Posterior vena cava (tissue), 2 donors: ENCODE data around the gene BANF2. TPM values are rescaled to one million over a fixed set of nuclear protein-coding genes. Genes with fewer than 3 reads are reported as not detected.
A peak's percentile ranks its signal among the peaks of the same experiment; 100 is the strongest.

Experiments used
- DNase-seq: peaks from one replicate; pipeline ENCODE4 v3.0.0-alpha.2; 2020; ENCODE audit warnings: low spot score
- intact Hi-C, 2 donors: fragments of 100-400 bp; cut with DNase I; formaldehyde crosslinking; loops; one replicate each; pipeline versions ENCODE4 v1.14.1 to v1.14.2; 2022 to 2023
- total RNA-seq, 2 donors: library from RNA; stranded (reverse); fragmentation: NEBNext Ultra II Directional; extraction: Animal tissue kit (Norgen Biotek cat#: 25700); gene quantifications; one replicate each; pipeline ENCODE4 v1.2.1, GENCODE V29; 2021
- donor health status: DM: yes; HTN: yes; CAD: no.
- donor health status: DM: yes; HTN: yes; CAD: no.

The BANF2 gene
- total RNA-seq, 2 donors from 2014 or later = not detected

DNA sequence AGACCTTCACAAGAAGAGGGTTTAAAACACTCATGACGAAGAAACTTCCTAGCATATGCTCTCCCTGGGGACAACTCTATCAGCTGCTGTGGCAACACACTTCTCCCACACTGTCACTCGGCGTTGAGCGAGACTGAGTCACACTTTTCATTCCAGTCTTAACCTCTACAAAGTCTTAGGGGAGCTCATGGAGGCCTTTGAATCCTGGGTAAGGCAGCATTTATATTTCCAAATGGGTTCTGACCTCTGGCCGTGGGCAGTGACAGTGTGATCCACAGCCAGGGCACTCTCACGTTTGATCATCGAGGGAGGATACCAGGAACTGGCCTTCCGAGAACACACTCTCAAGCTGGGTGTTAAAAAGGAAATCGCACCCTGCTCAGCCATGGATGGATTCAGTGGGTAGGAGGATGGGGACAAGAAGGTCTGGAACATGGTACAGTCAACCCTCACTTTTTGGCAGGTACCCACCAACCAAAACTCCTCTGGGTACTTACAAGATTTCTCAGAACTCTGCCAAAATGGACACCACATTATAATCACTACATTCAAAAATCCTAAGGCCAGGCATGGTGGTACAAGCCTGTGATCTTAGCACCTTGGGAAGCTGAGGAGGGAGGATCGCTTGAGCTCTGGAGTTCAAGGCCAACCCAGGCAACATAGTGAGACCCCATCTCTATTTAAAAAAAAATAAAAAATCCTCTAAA is 37.3 kb upstream of the BANF2 start:
- intact Hi-C loops = no loop called here
- peak; percentile 89 for DNase-seq

DNA sequence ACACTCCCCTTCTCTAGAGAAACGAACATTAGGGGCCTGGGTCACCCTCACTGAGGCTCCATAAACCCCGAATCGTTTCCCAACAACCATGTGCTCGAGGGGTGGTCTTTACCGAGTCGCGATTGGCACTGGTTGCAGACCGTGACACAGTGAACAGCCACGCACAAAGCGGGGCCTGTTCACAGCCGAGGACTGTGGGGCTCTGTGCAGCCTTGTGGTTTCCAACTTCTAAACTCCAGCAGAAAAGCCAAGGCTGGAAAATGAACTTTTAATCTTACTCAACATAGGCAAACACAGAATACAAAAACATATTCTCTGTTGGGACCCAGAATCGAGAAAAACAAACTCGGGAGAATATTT is 36.7 kb upstream of the BANF2 start:
- intact Hi-C loops = no loop called here
- no peak for DNase-seq

DNA sequence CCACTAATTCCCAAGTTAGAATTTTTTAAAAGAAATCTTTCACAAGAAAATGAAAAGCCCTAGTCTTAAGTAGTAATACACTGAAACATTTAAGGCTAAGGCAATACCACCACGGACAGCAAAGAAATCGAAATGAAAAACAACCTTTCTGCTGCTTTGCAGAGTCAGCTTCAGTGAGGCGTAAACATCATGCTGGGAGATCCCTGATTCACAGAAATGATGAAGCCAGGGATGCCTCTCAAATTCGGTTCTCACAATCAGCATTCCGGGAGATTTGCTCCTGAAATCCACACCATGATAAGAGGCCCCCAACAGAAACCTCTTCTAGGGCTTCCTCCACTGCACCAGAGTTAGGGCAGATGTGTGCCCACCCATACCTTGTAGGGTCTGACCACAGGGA is 36.3 kb upstream of the BANF2 start:
- DNase-seq = no peak
- intact Hi-C loops = no loop called here

DNA sequence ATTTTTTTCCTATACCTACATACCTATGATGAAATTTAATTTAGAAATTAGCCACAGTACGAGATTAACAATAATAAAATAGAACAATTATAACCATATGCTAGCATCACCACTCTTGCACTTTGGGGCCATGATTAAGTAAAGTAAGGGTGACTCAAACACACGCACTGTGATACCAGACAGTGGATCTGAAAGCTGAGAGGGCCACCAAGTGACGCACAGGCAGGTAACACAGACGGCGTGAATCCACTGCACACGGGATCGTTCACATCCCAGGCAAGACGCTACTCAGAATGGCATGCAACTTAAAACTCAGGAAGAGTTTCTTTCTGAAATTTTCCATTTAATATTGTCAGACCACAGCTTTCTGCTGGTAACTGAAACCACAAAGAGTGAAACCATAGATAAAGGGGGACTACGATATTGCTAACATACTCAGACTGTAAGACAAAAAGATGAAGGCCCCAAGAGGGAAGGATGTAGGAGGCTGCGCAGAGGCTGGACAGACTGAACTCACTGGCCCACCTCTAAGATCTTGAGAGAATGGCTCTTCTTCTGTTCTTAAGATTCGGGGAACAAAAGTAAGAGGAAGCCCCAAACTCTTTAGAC is 35.6 kb upstream of the BANF2 start:
- DNase-seq = no peak
- intact Hi-C loops = no loop called here

DNA sequence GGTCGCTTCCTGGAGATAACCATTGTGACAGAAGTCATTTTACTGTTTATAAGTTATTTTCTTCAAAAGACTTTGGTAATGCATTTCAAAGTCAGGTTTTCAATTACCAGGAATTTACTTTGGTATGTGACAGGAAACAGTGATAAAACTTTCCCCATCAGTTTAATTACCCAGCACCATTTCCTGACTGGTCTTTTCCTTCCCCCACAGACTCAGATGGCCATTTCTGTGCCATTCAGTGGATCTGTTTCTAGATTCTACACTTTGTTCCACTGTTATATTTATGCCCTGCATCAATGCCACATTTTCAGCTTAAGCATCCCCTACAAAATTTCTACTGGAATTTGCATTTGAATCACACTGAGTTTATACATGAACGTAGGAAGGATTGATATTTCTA is 34.0 kb upstream of the BANF2 start:
- DNase-seq = no peak
- intact Hi-C loops = no loop called here

- intact Hi-C loops = no loop called here
- no peak for DNase-seq
These were observed 33.3 kb upstream of the BANF2 start for GRCh38 chr20:17666481-17666880.

DNA sequence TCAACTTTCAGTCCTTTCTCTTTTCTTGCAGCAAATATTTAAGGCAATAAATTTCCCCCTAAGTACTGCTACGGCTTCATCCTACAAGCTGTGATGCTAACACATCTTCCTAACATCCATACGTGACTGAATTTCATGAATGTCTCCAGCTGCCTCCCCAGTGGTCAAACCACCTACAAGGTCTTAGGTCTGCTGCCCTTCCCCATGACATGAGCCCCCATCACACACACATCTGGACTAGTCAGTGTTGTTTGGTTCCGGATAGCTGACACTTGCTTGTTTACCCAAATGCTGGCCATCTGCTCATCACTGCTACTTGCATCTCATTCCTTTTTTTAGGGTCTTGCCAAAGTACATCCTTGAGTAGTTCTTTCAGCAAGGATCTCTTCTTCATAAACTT is 32.3 kb upstream of the BANF2 start:
- DNase-seq = no peak
- intact Hi-C loops = no loop called here

- intact Hi-C loops = no loop called here
- DNase-seq = no peak
These were observed 31.3 kb upstream of the BANF2 start for GRCh38 chr20:17668432-17668831.

- DNase-seq = no peak
- intact Hi-C loops = no loop called here
These were observed 30.3 kb upstream of the BANF2 start for GRCh38 chr20:17669306-17669931.

DNA sequence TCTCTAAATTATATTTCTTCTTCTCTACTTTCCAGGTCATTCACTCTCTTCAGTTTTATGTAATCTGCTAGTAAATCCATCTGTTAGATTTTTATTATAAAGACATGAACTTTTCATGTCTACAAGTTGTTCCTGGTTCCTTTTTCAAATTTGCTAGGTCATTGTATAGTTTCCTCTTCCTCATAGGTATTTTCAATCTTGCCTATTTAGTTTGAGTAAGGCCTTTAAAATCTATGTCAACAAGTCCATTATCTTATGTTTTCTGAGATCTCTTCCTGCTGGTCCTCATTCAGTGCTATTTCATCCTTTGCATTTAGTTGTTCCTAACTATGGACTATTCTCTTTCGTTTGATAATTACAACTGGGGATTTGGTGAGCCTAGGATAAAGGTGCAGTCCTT is 28.8 kb upstream of the BANF2 start:
- intact Hi-C loops = loop anchor here in 1 of 2 donors (10.0 kb wide), 1 partner anchor 114 kb away; no protein-coding TSS in a partner anchor
- no peak for DNase-seq

DNA sequence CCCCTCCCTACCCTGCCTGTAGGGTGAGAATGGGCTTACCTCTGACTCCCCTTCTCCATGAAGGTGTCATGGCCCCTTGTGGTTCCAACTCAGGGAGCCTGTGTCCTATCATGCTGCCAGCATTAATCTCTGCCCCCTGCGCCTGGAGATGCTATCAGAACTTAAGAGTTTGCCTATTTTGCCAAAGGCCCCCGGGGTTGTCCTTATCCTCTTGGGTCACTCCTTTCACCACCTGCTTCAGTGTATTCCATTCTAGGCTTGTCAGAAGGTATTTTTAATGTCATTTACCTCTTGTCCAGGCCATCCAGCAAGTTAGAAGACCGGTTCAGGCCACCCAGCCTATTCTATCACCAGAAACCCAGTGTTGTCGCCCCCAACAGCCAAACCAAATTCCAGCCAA is 28.2 kb upstream of the BANF2 start:
- DNase-seq = no peak
- intact Hi-C loops = loop anchor here in 1 of 2 donors (10.0 kb wide), 1 partner anchor 113 kb away; no protein-coding TSS in a partner anchor

- intact Hi-C loops = loop anchor here in 1 of 2 donors (10.0 kb wide), 1 partner anchor 112 kb away; no protein-coding TSS in a partner anchor
These were observed 26.7 kb upstream of the BANF2 start for GRCh38 chr20:17673084-17673483.

DNA sequence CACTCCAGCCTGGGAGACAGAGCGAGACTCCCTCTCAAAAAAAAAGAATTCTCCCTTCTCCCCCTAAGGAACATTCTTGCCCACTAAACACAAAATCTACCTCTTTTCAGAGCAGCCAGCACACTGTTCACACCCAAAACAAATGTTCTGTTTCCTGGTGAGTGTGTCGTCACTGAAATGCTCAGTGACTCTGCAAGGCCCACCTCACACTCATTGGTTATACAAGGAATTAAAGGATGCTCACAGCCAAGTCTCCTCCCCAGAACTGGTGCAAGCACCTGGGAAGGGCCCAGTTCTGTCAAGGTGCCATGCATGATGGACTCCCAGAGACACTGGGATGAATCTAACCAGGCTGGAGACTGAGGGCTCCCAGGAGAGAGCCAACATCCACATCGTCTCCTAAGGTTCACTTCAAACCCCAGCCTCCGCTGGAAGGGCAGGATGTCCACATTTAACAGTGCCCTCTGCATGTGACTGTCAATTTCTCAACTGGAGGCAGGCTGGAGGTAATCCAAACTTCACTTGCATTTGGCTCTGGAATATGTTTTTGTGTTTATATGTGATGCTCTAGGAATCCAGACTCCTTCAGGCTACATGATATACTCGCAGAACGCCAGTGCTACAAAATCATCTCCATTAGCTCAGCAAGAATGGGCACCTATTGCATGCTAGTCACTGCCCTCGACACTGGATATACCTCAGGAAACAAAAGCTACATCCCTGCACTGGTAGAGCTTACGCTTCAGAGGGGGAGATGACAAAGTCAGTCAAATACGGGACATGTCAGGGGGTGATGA is 24.8 kb upstream of the BANF2 start:
- no peak for DNase-seq
- intact Hi-C loops = loop anchor here in 1 of 2 donors (10.0 kb wide), 1 partner anchor 110 kb away; no protein-coding TSS in a partner anchor

More at GRCh38 chr20:17673084-17673483, 26.7 kb upstream of the BANF2 start:
- no peak for DNase-seq

DNA sequence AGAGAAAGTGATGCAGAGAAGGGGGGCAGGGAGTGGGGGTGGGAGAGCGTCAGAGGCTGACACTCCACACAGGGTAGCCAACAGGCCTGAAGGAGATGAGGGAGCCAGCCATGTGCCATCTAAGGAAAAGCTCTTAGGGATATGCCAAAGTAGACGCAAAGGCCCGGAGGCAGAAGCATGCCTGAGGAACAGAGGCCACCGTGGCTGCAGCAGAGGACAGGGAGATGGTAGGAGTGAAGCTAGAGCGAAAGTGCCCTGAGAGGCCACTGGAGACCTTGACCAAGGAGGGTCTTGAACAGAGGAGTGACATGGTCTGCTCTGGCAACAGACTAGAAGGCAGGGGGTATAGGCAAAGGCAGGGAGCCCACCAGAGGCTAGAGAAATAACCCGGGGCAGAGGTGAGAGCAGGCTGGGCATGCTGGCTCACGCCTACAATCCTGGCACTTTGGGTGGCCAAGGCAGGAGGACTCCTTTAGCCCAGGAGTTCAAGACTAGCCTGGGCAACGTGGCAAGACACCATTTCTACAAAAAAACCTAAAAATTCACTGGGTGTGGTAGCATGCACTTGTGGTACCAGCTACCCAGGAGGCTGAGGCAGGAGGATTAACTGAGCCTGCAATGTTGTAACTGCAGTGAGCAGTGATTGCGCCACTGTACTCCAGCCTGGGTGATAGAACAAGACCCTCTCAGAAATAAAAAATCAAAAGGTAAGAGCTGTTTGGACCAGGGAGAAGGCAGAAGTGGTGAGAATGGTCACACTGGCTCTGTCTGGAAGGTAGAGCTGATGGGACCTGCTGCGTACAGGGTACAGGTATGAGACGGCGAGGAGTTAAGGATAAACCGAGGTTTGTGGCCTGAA is 24.0 kb upstream of the BANF2 start:
- intact Hi-C loops = loop anchor here in 1 of 2 donors (10.0 kb wide), 1 partner anchor 109 kb away; no protein-coding TSS in a partner anchor
- DNase-seq = no peak

- intact Hi-C loops = loop anchor here in 1 of 2 donors (10.0 kb wide), 1 partner anchor 108 kb away; no protein-coding TSS in a partner anchor
- no peak for DNase-seq
These were observed 23.4 kb upstream of the BANF2 start for GRCh38 chr20:17676378-17676759.

- intact Hi-C loops = loop anchor here in 1 of 2 donors (10.0 kb wide), 1 partner anchor 108 kb away; no protein-coding TSS in a partner anchor
- DNase-seq = no peak
These were observed 22.8 kb upstream of the BANF2 start for GRCh38 chr20:17676942-17677341.

DNA sequence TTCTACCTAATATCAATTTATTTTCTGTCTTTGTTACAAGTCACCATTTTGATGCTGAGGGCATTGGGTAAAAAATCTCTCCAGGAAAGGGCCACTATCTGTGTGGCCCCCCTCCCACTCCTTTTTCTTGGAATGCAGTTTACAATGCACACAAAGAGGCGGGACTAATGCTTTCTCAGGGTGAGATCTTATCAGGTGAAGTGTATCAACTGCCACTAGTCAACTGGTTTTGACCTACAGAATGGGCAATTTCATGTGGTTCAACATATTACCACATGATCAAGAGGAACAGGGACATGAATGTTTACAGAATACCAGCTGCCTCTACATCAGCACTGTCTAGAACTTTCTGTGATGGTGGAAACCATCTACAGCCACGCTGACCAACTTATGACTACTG is 21.5 kb upstream of the BANF2 start:
- DNase-seq = no peak
- intact Hi-C loops = loop anchor here in 1 of 2 donors (10.0 kb wide), 1 partner anchor 107 kb away; no protein-coding TSS in a partner anchor

DNA sequence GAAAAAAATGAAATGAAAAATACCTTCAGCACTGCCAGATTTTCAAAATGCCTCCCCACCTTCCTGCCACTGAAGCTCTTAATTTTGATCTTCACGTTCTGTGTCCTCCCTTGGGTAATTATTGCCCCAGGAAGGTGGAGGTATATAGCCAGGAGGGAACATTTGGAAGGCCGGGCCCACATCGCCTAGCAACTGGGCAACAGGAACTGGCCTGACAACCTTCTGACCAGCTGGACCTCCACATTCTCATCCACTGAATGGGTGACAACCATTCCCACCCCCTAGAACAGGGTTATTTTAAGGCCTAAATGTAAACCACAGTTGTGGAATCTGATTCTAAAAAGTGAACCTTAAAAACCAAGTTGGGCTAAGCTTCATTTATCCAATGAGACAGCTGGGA is 20.9 kb upstream of the BANF2 start:
- intact Hi-C loops = loop anchor here in 1 of 2 donors (10.0 kb wide), 1 partner anchor 106 kb away; no protein-coding TSS in a partner anchor
- DNase-seq = no peak
